GM12878 (cell line): ENCODE data around the gene FIBCD1. TPM values are rescaled to one million over a fixed set of nuclear protein-coding genes. Genes with fewer than 3 reads are reported as not detected.

Experiments
- ATAC-seq: fragments of 200-7000 bp; cut with Tn5 transposase; 3 replicates; pipeline ENCODE4 v1.9.1; 2020; ENCODE audit warnings: mild to moderate bottlenecking, moderate library complexity
- BruUV-seq: library from RNA; stranded (reverse); fragments of 400-500 nt; replicated peaks from 2 replicates; lab custom pipeline; 2021; lab: Mats Ljungman, UMichigan
- CTCF ChIA-PET: fragments of 300-600 bp; sonication (Branson Sonifier 250); formaldehyde crosslinking; extraction: SDS; loops from one replicate; lab custom pipeline; 2021; ENCODE audit warnings: inconsistent platforms; lab: Yijun Ruan, JAX
- POLR2A ChIA-PET: fragments of 350-600 bp; formaldehyde crosslinking; extraction: SDS; loops from one replicate; lab custom pipeline; 2021; ENCODE audit warnings: inconsistent platforms; lab: Charles Lee
- RAD21 ChIA-PET: fragments of 300-600 bp; sonication (Branson Sonifier 250); formaldehyde crosslinking; loops from one replicate; lab custom pipeline; 2023; ENCODE audit warnings: antibody characterized with exemption; ENCODE audit not compliant: unreplicated experiment; lab: Charles Lee
- SMC1A ChIA-PET: fragments of 300-600 bp; sonication (Branson Sonifier 250); formaldehyde crosslinking; loops from one replicate; lab custom pipeline; 2023; ENCODE audit not compliant: unreplicated experiment, uncharacterized antibody; lab: Charles Lee
- DNase-seq: peaks from one replicate; pipeline ENCODE4 v3.0.0-alpha.2; 2011; ENCODE audit warnings: low read depth, low spot score
- FAIRE-seq: peaks from 3 replicates; lab custom pipeline; 2011; peaks lifted over from hg19 to GRCh38; lab: Jason Lieb, UNC
- H2AFZ ChIP-seq: 2 replicates; pipeline ENCODE4 v1.6.0; 2011; ENCODE audit warnings: low read depth, low read length, control low read depth; ENCODE audit not compliant: control insufficient read depth
- H3K27ac ChIP-seq: 2 replicates; pipeline ENCODE4 v1.5.1; 2011; ENCODE audit warnings: control low read depth; ENCODE audit not compliant: control insufficient read depth, insufficient read depth
- H3K27me3 ChIP-seq, 2 experiments: replicated peaks in 1 of 2; 2 replicates each; pipeline versions ENCODE4 v1.6.0 to v1.6.1; 2011; ENCODE audit warnings: low read length in 1 of 2; ENCODE audit not compliant: control insufficient read depth in 2 of 2, insufficient read depth in 2 of 2
- H3K36me3 ChIP-seq, 2 experiments: 2 replicates each; pipeline ENCODE4 v1.5.1; 2011; ENCODE audit warnings: low read length in 1 of 2; ENCODE audit not compliant: control insufficient read depth in 2 of 2, insufficient read depth in 2 of 2
- H3K4me1 ChIP-seq: 2 replicates; pipeline ENCODE4 v1.6.1; 2011; ENCODE audit warnings: mild to moderate bottlenecking, low read length, moderate library complexity, mixed read lengths; ENCODE audit not compliant: control insufficient read depth, insufficient read depth
- H3K4me2 ChIP-seq: 2 replicates; pipeline ENCODE4 v1.6.0; 2011; ENCODE audit warnings: control low read depth; ENCODE audit not compliant: control insufficient read depth, insufficient read depth
- H3K4me3 ChIP-seq: fragments of 200-600 bp; sonication (generic); 2 replicates; pipeline ENCODE4 v1.5.1; 2016
- H3K79me2 ChIP-seq: 2 replicates; pipeline ENCODE4 v1.6.0; 2011; ENCODE audit warnings: low read length; ENCODE audit not compliant: control insufficient read depth, insufficient read depth
- H3K9ac ChIP-seq: 2 replicates; pipeline ENCODE4 v1.8.0; 2011; ENCODE audit warnings: low read length, control low read depth, mixed read lengths; ENCODE audit not compliant: control insufficient read depth, insufficient read depth
- H3K9me3 ChIP-seq: replicated peaks from 3 replicates; pipeline ENCODE4 v1.5.1; 2011; ENCODE audit warnings: mild to moderate bottlenecking, low read length; ENCODE audit not compliant: control insufficient read depth, insufficient read depth
- H4K20me1 ChIP-seq: 2 replicates; pipeline ENCODE4 v1.6.0; 2011; ENCODE audit not compliant: control insufficient read depth, insufficient read depth
- CREB1 ChIP-seq: IDR thresholded peaks from 2 replicates; pipeline ENCODE4 v1.6.1; 2012; ENCODE audit warnings: low read depth, mild to moderate bottlenecking, inconsistent platforms
- EZH2 ChIP-seq: IDR thresholded peaks from 2 replicates; pipeline ENCODE4 v1.6.1; 2012; ENCODE audit warnings: low read depth, mild to moderate bottlenecking, control low read depth, inconsistent platforms, low read length, borderline replicate concordance; ENCODE audit not compliant: control insufficient read depth
- IRF3 ChIP-seq: fragments of 450-650 bp; IDR thresholded peaks from 2 replicates; pipeline ENCODE4 v1.6.1; 2014; ENCODE audit warnings: mild to moderate bottlenecking
- KLF5 ChIP-seq: fragments of 450-650 bp; IDR thresholded peaks from 2 replicates; pipeline ENCODE4 v1.6.1; 2014; ENCODE audit warnings: mild to moderate bottlenecking; ENCODE audit not compliant: partially characterized antibody
- MYB ChIP-seq: fragments of 150-350 bp; IDR thresholded peaks from 2 replicates; pipeline ENCODE4 v1.6.1; 2014; ENCODE audit warnings: mild to moderate bottlenecking, low read depth, low read length, borderline replicate concordance
- SMAD5 ChIP-seq: IDR thresholded peaks from 2 replicates; pipeline ENCODE4 v1.6.1; 2016; ENCODE audit warnings: antibody characterized with exemption, low read depth
- SUPT20H ChIP-seq: IDR thresholded peaks from 2 replicates; pipeline ENCODE4 v1.6.1; 2011; ENCODE audit warnings: low read depth, mild to moderate bottlenecking, low read length, moderate library complexity, borderline replicate concordance; ENCODE audit not compliant: control insufficient read depth
- TCF7 ChIP-seq: IDR thresholded peaks from 2 replicates; pipeline ENCODE4 v1.6.1; 2014; ENCODE audit warnings: antibody characterized with exemption, borderline replicate concordance
- WGBS: methylation state at CpG from one replicate; pipeline ENCODE4 v1.1.6; 2016; ENCODE audit warnings: low lambda C conversion rate; ENCODE audit not compliant: insufficient replicate concordance, insufficient coverage; ENCODE audit errors: missing lambda C conversion rate; 5-methylcytosine and 5-hydroxymethylcytosine counted together
- in situ Hi-C: fragments of 300-500 bp; cut with MboI; formaldehyde crosslinking; loops from 9 replicates; pipeline ENCODE4 v1.14.3; 2018; ENCODE audit warnings: mixed read lengths
- intact Hi-C: fragments of 100-400 bp; cut with micrococcal nuclease; formaldehyde crosslinking; loops from one replicate; pipeline ENCODE4 v1.14.2; 2022; ENCODE audit not compliant: unreplicated experiment
- polyA plus RNA-seq, 11 experiments: library from polyadenylated mRNA; depleted of rRNA in 4 of 11; unstranded in 6 of 11; stranded (reverse) in 5 of 11; fragments of >200 nt; fragmentation: Nextera tagmentation in 4 of 11; fragmentation: Illumina TruSeq in 1 of 11; extraction: Ambion mirVana in 4 of 11; extraction: Trizol in 1 of 11; gene quantifications; 1 replicate in 1 of 11; 2 replicates in 10 of 11; pipeline versions ENCODE4 v1.2.1 to v1.2.3, GENCODE V29; 2011 to 2016; ENCODE audit warnings: inconsistent platforms in 2 of 11, missing spikeins in 2 of 11, low read depth in 1 of 11
- total RNA-seq, 4 experiments: library from RNA; depleted of rRNA in 3 of 4; stranded (reverse); fragments of >200 nt in 3 of 4; fragmentation: Illumina TruSeq in 1 of 4; extraction: Trizol in 1 of 4; gene quantifications; 2 replicates each; pipeline versions ENCODE4 v1.2.1 to v1.2.3, GENCODE V29; 2013 to 2021

The FIBCD1 gene
- total and polyA plus RNA-seq, 10 of the 15 experiments (the other 5 are each of a cell fraction or from before 2014, with no cell fraction given) = 0.04 to 0.95 (median 0.25) TPM; not detected in 6

DNA sequence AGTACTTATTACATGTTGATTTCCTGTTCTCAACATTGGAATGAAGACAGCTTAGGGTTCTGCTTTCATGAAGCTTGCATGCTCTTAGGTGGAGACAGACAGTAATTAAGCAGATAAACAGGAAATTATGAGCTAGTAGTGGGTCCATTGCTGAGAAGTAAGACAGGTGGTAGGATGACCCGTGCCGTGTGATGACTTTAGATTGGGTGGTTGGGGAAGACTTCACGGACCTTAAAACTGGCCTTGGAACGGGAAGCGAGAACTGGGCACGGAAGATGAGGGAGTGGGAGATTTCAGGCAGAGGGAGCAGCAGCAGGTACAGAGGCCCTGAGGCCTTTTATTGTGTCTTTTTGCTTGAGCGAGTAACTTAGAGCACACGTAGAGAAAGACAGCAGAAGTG, 76.8 kb downstream of the FIBCD1 start:
- Histone ChIP-seq H3K27ac (no peak overlapping the region), H4K20me1 (peaks cover 2% of the 10 kb centered on the region; the same call in 1 of the 2 replicates), H3K4me1 (no peaks in the 10 kb centered on the region), H2AFZ (no peak overlapping the region), H3K9me3 (no peaks in the 10 kb centered on the region), H3K4me3 (no peak overlapping the region), H3K4me2 (no peak overlapping the region)
- ChIA-PET SMC1A (interaction anchor here (0.7 to 3.0 kb wide), 10 partner anchors 63 to 403 kb away, joined by 3 to 18 read pairs (median 4); no protein-coding TSS in a partner anchor), CTCF (interaction anchor here (0.7 to 11.0 kb wide), 7 partner anchors 9 to 184 kb away, joined by 3 to 267 read pairs (median 3); no protein-coding TSS in a partner anchor), RAD21 (interaction anchor here (1.4 to 4.6 kb wide), 4 partner anchors 8 to 155 kb away, joined by 4 to 28 read pairs (median 8); no protein-coding TSS in a partner anchor)
- intact Hi-C loops = no loop called here
- DNase-seq (no peak), ATAC-seq (no peak), FAIRE-seq (no peak)
- BruUV-seq = no TSS peak
- WGBS = 94% methylated on average over 8 of the region's 8 CpGs
- no peak for TF ChIP-seq KLF5
- TF ChIP-seq, all 136 proteins: peak for 0
- Histone ChIP-seq H3K9ac (no peak overlapping the region), H3K36me3 (peaks cover 12 to 21% of the 10 kb centered on the region in 2 experiments; a peak in 3 of 4 replicates), H3K79me2 (no peaks in the 10 kb centered on the region), H3K27me3 (no peaks in the 10 kb centered on the region)
- in situ Hi-C loops = loop anchor here (5.0 to 10.0 kb wide), 2 partner anchors 90 to 407 kb away; no protein-coding TSS in a partner anchor
- POLR2A ChIA-PET = no interaction called here

GRCh38 chr9:130861372-130862180, 77.5 kb downstream of the FIBCD1 start:
- in situ Hi-C loops = loop anchor here (5.0 to 10.0 kb wide), 2 partner anchors 89 to 407 kb away; no protein-coding TSS in a partner anchor
- Histone ChIP-seq H2AFZ (no peak overlapping the region), H3K4me3 (no peak overlapping the region), H3K27me3 (no peaks in the 10 kb centered on the region), H3K79me2 (no peaks in the 10 kb centered on the region), H3K9me3 (no peaks in the 10 kb centered on the region), H3K27ac (no peak overlapping the region), H3K9ac (no peak overlapping the region), H3K36me3 (peaks cover 12 to 18% of the 10 kb centered on the region in 2 experiments; a peak in 3 of 4 replicates), H4K20me1 (no peaks in the 10 kb centered on the region), H3K4me1 (no peaks in the 10 kb centered on the region), H3K4me2 (no peak overlapping the region)
- no TSS peak for BruUV-seq
- ATAC-seq (no peak), FAIRE-seq (no peak), DNase-seq (no peak)
- ChIA-PET POLR2A (no interaction called here), RAD21 (interaction anchor here (1.4 to 4.6 kb wide), 4 partner anchors 9 to 154 kb away, joined by 4 to 28 read pairs (median 8); no protein-coding TSS in a partner anchor), SMC1A (interaction anchor here (0.7 to 3.0 kb wide), 8 partner anchors 64 to 403 kb away, joined by 3 to 18 read pairs (median 4); no protein-coding TSS in a partner anchor), CTCF (interaction anchor here (0.8 to 11.0 kb wide), 5 partner anchors 8 to 185 kb away, joined by 3 to 267 read pairs (median 6); no protein-coding TSS in a partner anchor)
- TF ChIP-seq MYB (no peak), SMAD5 (no peak), SUPT20H (no peak), CREB1 (no peak), TCF7 (no peak), EZH2 (no peak), IRF3 (no peak)
- intact Hi-C loops = no loop called here
- WGBS = 72% methylated on average over 8 of the region's 8 CpGs
